ENCODE measurements around the gene AKAP8. TPM values are rescaled to one million over a fixed set of nuclear protein-coding genes. Genes with fewer than 3 reads are reported as not detected.

The AKAP8 gene
- total and polyA plus RNA-seq, 9 of the 15 experiments (the other 6 are each of a cell fraction or from before 2014, with no cell fraction given) = 3.4 to 56.5 (median 15.0) TPM

DNA sequence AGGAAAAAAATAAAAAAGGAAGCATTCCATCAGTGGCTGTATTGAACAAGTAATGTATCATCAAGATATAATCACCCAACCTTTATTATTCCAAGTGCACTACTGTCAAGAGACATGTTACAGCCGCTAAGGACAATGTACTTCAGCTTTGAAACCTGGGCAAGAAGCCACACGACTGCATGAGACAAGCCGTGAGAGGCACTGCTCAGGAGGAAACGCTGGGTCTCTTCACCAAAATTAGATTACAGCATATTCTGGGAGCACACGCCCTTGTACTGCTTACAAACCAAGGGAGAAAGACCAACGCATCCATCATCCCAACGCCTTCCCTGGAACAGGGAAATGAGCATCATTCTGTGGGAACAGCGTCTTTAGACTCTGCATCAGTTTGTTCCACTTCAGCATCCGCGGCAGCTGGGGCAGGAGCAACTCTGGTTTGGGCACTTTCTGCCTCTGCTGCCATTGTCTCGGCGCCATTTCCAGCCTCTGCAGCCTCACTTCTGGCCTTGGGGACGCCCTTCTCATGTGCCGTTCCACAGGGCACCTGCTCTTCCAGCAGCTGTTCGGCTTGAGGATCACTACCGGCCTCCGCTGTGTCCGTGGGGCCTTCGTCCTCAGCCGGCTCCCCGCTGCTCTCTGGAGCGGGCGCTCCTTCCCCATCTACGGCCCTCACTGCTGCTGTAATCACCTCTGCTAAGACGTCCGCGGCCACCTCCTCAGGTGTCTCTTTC, 24.9 kb downstream of the AKAP8 start:
- TF ChIP-seq RBM22 (IDR thresholded peaks at IDR 0.05; ENCODE audit: low read depth, low read length, poor library complexity, severe bottlenecking) (peak; percentile 56), POLR2G (IDR thresholded peaks at IDR 0.05; ENCODE audit: low read depth, low read length) (peak; percentile 62), POLR2A (conservative IDR thresholded peaks at IDR 0.05) (0 out of 2 replicates have a peak, but pooled peaks have one; percentile 14), ZNF764 (CRISPR knock-in tag; IDR thresholded peaks at IDR 0.05; ENCODE audit: low read depth) (no peak)
- no peaks in the 10 kb centered on the region for H3K9me1 ChIP-seq (ENCODE audit: control insufficient read depth, insufficient read depth, low read length)
- FAIRE-seq = no peak
- ATAC-seq = no peak
- H3K27me3 ChIP-seq (ENCODE audit: control insufficient read depth in 2 of 2, insufficient read depth in 2 of 2, low read length in 2 of 2) = no peaks in the 10 kb centered on the region
- ChIA-PET CTCF (ENCODE audit: low intra/inter-chr PET ratio) (no interaction called here), POLR2A (interaction anchor here (0.6 kb wide), 1 partner anchor 44 kb away, joined by 3 read pairs; no protein-coding TSS in a partner anchor)
- H3K36me3 ChIP-seq (ENCODE audit: control insufficient read depth, insufficient read depth, low read length) = peaks cover 51% of the 10 kb centered on the region; the same call in 2 of the 3 replicates
- no peak overlapping the region for H3K4me3 ChIP-seq
- H4K20me1 ChIP-seq (replicated peaks; ENCODE audit: control insufficient read depth, insufficient read depth, low read length) = no peaks in the 10 kb centered on the region; the same call in 1 of the 2 replicates
- WGBS (ENCODE audit: insufficient coverage, low coverage, missing lambda C conversion rate) = 89% methylated on average over 20 of the region's 27 CpGs
- H3K4me1 ChIP-seq (replicated peaks in 1 of 2; ENCODE audit: control insufficient read depth in 2 of 2, insufficient read depth in 2 of 2, low read length in 2 of 2) = no peaks in the 10 kb centered on the region; a peak in 2 of 5 replicates
- no peak overlapping the region for H3K4me2 ChIP-seq (ENCODE audit: insufficient read depth, low read length)
- H3K9me3 ChIP-seq (replicated peaks; ENCODE audit: control insufficient read depth, insufficient read depth, low read depth, low read length) = no peaks in the 10 kb centered on the region
- no peak overlapping the region for H2AFZ ChIP-seq (ENCODE audit: low read depth, low read length)
- no peaks in the 10 kb centered on the region for H3K79me2 ChIP-seq (ENCODE audit: control insufficient read depth, insufficient read depth, low read length)
- BruUV-seq (replicated peaks) = no TSS peak
- DNase-seq (ENCODE audit: extremely low read depth in 1 of 4, low spot score in 3 of 4) = no peak
- H3K9ac ChIP-seq (ENCODE audit: insufficient read depth in 1 of 2, low read depth in 2 of 2, low read length in 2 of 2) = peak overlapping the region in 1 of 2 experiments; percentile 17; a peak in 1 of 4 replicates
- in situ Hi-C loops (cut with MboI) = no loop called here
- no peak overlapping the region for H3K27ac ChIP-seq (ENCODE audit: extremely low read depth, low read depth, low read length)
- intact Hi-C loops (cut with micrococcal nuclease) = no loop called here

DNA sequence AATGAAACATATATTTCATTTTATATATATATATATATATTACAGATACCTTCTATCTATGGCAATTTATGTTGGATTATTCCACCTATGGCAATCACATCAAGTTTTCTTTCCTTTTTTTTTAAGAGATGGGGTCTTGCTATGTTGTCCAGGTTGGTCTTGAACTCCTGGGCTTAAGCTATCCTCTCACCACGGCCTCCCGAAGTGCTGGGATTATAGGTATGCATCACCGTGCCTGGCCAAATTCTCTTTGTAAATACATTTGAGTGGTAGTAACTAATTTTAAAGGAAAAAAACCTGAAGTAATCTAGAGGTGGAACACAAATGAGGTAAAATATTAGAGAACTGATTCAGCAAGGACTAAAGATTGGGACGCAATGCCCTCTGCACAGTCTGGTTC, 25.7 kb downstream of the AKAP8 start:
- no peak for DNase-seq (ENCODE audit: extremely low read depth in 1 of 4, low spot score in 3 of 4)
- no peak overlapping the region for H3K4me3 ChIP-seq
- H3K79me2 ChIP-seq (ENCODE audit: control insufficient read depth, insufficient read depth, low read length) = no peaks in the 10 kb centered on the region
- no peak overlapping the region for H3K4me2 ChIP-seq (ENCODE audit: insufficient read depth, low read length)
- no TSS peak for BruUV-seq (replicated peaks)
- H3K27ac ChIP-seq (ENCODE audit: extremely low read depth, low read depth, low read length) = no peak overlapping the region
- in situ Hi-C loops (cut with MboI) = no loop called here
- TF ChIP-seq ZNF121 (CRISPR knock-in tag; conservative IDR thresholded peaks at IDR 0.05) (peak; percentile 50), NFXL1 (CRISPR knock-in tag; IDR thresholded peaks at IDR 0.05) (no peak), POLR2A (conservative IDR thresholded peaks at IDR 0.05) (no peak), ZC3H4 (CRISPR knock-in tag; IDR thresholded peaks at IDR 0.05; ENCODE audit: borderline replicate concordance) (no peak), RBM25 (IDR thresholded peaks at IDR 0.05; ENCODE audit: low read depth, low read length, severe bottlenecking) (peak; percentile 49)
- intact Hi-C loops (cut with micrococcal nuclease) = no loop called here
- peaks cover 43% of the 10 kb centered on the region; the same call in 2 of the 3 replicates for H3K36me3 ChIP-seq (ENCODE audit: control insufficient read depth, insufficient read depth, low read length)
- no peaks in the 10 kb centered on the region for H3K27me3 ChIP-seq (ENCODE audit: control insufficient read depth in 2 of 2, insufficient read depth in 2 of 2, low read length in 2 of 2)
- no peak for FAIRE-seq
- ATAC-seq = no peak
- no peaks in the 10 kb centered on the region for H3K9me1 ChIP-seq (ENCODE audit: control insufficient read depth, insufficient read depth, low read length)
- no peaks in the 10 kb centered on the region for H4K20me1 ChIP-seq (replicated peaks; ENCODE audit: control insufficient read depth, insufficient read depth, low read length)
- ChIA-PET CTCF (ENCODE audit: low intra/inter-chr PET ratio) (no interaction called here), POLR2A (interaction anchor here (0.6 kb wide), 1 partner anchor 45 kb away, joined by 3 read pairs; no protein-coding TSS in a partner anchor)
- H3K9ac ChIP-seq (ENCODE audit: insufficient read depth in 1 of 2, low read depth in 2 of 2, low read length in 2 of 2) = no peak overlapping the region
- H3K4me1 ChIP-seq (replicated peaks in 1 of 2; ENCODE audit: control insufficient read depth in 2 of 2, insufficient read depth in 2 of 2, low read length in 2 of 2) = no peaks in the 10 kb centered on the region; a peak in 2 of 5 replicates
- 73% methylated on average over 4 of the region's 4 CpGs for WGBS (ENCODE audit: insufficient coverage, low coverage, missing lambda C conversion rate)
- no peaks in the 10 kb centered on the region for H3K9me3 ChIP-seq (replicated peaks; ENCODE audit: control insufficient read depth, insufficient read depth, low read depth, low read length)
- no peak overlapping the region for H2AFZ ChIP-seq (ENCODE audit: low read depth, low read length)
